Suprapubic skin (tissue), 4 donors: ENCODE data around the gene OR5A2. TPM values are rescaled to one million over a fixed set of nuclear protein-coding genes. Genes with fewer than 3 reads are reported as not detected.
"Not testable (repeated sequence)": the region's sequence is repeated elsewhere in the genome, so short reads cannot be mapped to it uniquely, and the experiment has no call there.

Experiments
- DNase-seq, 2 donors: peaks; one replicate each; pipeline ENCODE4 v3.0.0-alpha.2; 2019; ENCODE audit warnings: low spot score in 2 of 2
- H3K27ac ChIP-seq: fragments of 200-600 bp; sonication (generic); one replicate; pipeline ENCODE4 v1.5.1; 2019
- H3K27me3 ChIP-seq: fragments of 200-600 bp; sonication (generic); one replicate; pipeline ENCODE4 v1.5.1; 2019
- H3K36me3 ChIP-seq: fragments of 200-600 bp; sonication (generic); one replicate; pipeline ENCODE4 v1.5.1; 2019
- H3K4me1 ChIP-seq: fragments of 200-600 bp; sonication (generic); one replicate; pipeline ENCODE4 v1.5.1; 2019
- H3K4me3 ChIP-seq: fragments of 200-600 bp; sonication (generic); one replicate; pipeline ENCODE4 v1.5.1; 2019; ENCODE audit warnings: mild to moderate bottlenecking
- H3K9me3 ChIP-seq: fragments of 200-600 bp; sonication (generic); one replicate; pipeline ENCODE4 v1.5.1; 2019
- CTCF ChIP-seq, 2 donors: fragments of 200-600 bp in 1 of 2; fragments of 450-650 bp in 1 of 2; sonication (generic) in 1 of 2; IDR thresholded peaks; one replicate each; pipeline ENCODE4 v1.5.1; 2016 to 2019; ENCODE audit warnings: antibody characterized with exemption in 2 of 2, mild to moderate bottlenecking in 1 of 2, moderate library complexity in 1 of 2
- EP300 ChIP-seq: sonication (generic); formaldehyde crosslinking; IDR thresholded peaks from one replicate; pipeline ENCODE4 v1.6.1; 2017; ENCODE audit warnings: antibody characterized with exemption
- POLR2A ChIP-seq, 2 donors: fragments of 450-650 bp; IDR thresholded peaks; one replicate each; pipeline ENCODE4 v1.6.1; 2017; ENCODE audit warnings: antibody characterized with exemption in 2 of 2, mild to moderate bottlenecking in 2 of 2, moderate library complexity in 2 of 2
- POLR2AphosphoS5 ChIP-seq, 3 donors: sonication (generic); formaldehyde crosslinking; IDR thresholded peaks; one replicate each; pipeline ENCODE4 v1.6.1; 2017; ENCODE audit warnings: antibody characterized with exemption in 3 of 3
- WGBS: methylation state at CpG from one replicate; pipeline ENCODE4 v1.1.5; 2018; 5-methylcytosine and 5-hydroxymethylcytosine counted together
- total RNA-seq, 4 donors: library from RNA; depleted of rRNA; stranded (reverse); fragments of >200 nt; gene quantifications; one replicate each; pipeline ENCODE4 v1.1.0, GENCODE V29; 2016

Gene OR5A2
- total RNA-seq, 4 donors from 2014 or later = 0.16 TPM; not detected in 3

DNA sequence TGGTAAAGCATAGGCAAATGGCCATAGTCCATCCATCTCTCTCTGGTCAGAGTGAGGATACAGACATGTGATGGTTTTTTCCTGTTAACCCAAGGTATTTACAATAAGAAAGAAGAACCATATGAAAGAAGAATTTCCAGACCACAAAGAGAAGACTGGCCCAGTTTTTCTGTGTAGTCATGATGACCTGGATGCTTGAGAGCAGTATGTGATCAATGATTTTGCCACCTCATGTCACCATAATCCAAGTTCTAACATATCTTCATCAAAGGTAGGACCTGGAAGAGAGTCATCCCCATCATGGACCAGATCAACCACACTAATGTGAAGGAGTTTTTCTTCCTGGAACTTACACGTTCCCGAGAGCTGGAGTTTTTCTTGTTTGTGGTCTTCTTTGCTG lies 30.4 kb upstream of the OR5A2 start, which contains the start of gene OR4D6:
Gene OR4D6 (plus strand): TSS at position 301 of the 400 bp plus-strand sequence. CDS start 0 bp downstream, at position 301.
- DNase-seq = no peak
- Histone ChIP-seq H3K27ac (no peak within 1 kb of the TSS), H3K9me3 (no peaks in the 10 kb centered on the region), H3K4me1 (no peaks in the 10 kb centered on the region), H3K36me3 (no peaks in the 10 kb centered on the region), H3K4me3 (no peak within 1 kb of the TSS), H3K27me3 (no peaks in the 10 kb centered on the region)
- 87% methylated on average over 2 of the region's 2 CpGs for WGBS
- no peak for TF ChIP-seq POLR2A (IDR thresholded peaks at IDR 0.05)
- TF ChIP-seq EP300 = no peak
- TF ChIP-seq CTCF (IDR thresholded peaks at IDR 0.05) = no peak
- no peak for TF ChIP-seq POLR2AphosphoS5 (IDR thresholded peaks at IDR 0.05)

GRCh38 chr11:59448484-59448883 lies 22.3 kb upstream of the OR5A2 start:
- H3K36me3 ChIP-seq = no peaks in the 10 kb centered on the region
- no peaks in the 10 kb centered on the region for H3K27me3 ChIP-seq
- no peaks in the 10 kb centered on the region for H3K4me1 ChIP-seq
- DNase-seq = no peak
- H3K9me3 ChIP-seq = peaks cover 3% of the 10 kb centered on the region
- H3K27ac ChIP-seq = no peak overlapping the region
- 81% methylated on average over 2 of the region's 2 CpGs for WGBS
- no peak for TF ChIP-seq CTCF (IDR thresholded peaks at IDR 0.05)
- no peak for TF ChIP-seq POLR2A (IDR thresholded peaks at IDR 0.05)
- TF ChIP-seq EP300 = no peak
- TF ChIP-seq POLR2AphosphoS5 (IDR thresholded peaks at IDR 0.05) = no peak
- no peak overlapping the region for H3K4me3 ChIP-seq

DNA sequence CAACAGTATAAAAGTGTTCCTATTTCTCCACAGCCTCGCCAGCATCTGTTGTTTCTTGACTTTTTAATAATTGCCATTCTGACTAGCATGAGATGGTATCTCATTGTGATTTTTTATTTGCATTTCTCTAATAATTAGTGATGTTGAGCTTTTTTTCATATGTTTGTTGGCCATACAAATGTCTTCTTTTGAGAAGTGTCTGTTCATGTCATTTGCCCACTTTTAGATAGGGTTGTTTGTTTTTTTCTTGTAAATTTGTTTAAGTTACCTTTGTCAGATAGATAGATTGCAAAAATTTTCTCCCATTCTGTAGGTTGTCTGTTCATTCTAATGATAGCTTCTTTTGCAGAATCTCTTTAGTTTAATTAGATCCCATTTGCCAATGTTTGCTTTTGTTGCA lies 19.4 kb upstream of the OR5A2 start:
- not testable (repeated sequence) for DNase-seq, H3K27me3 ChIP-seq, H3K36me3 ChIP-seq, H3K4me1 ChIP-seq, H3K4me3 ChIP-seq, H3K27ac ChIP-seq, H3K9me3 ChIP-seq
- WGBS = 81% methylated on average over 1 of the region's 1 CpG

- no peaks in the 10 kb centered on the region for H3K27me3 ChIP-seq
- no peaks in the 10 kb centered on the region for H3K36me3 ChIP-seq
- no peak overlapping the region for H3K27ac ChIP-seq
- TF ChIP-seq POLR2A (IDR thresholded peaks at IDR 0.05) (no peak), POLR2AphosphoS5 (IDR thresholded peaks at IDR 0.05) (no peak), CTCF (IDR thresholded peaks at IDR 0.05) (no peak), EP300 (no peak)
- no peaks in the 10 kb centered on the region for H3K4me1 ChIP-seq
- H3K4me3 ChIP-seq = no peak overlapping the region
- WGBS = 72% methylated on average over 7 of the region's 7 CpGs
- DNase-seq = no peak
- no peaks in the 10 kb centered on the region for H3K9me3 ChIP-seq
Observed at GRCh38 chr11:59437770-59438169, 11.6 kb upstream of the OR5A2 start.

GRCh38 chr11:59436169-59436568 lies 10.0 kb upstream of the OR5A2 start, which contains the start of gene OR5A1:
Gene OR5A1, plus strand, starts transcription at chr11:59436469. Its CDS starts 6,700 bp downstream, at chr11:59443169.
- no peak for TF ChIP-seq POLR2A (IDR thresholded peaks at IDR 0.05)
- TF ChIP-seq EP300 = no peak
- TF ChIP-seq CTCF (IDR thresholded peaks at IDR 0.05) = no peak
- TF ChIP-seq POLR2AphosphoS5 (IDR thresholded peaks at IDR 0.05) = no peak
- WGBS = 46% methylated on average over 3 of the region's 3 CpGs
- Histone ChIP-seq H3K36me3 (no peaks in the 10 kb centered on the region), H3K27ac (no peak within 1 kb of the TSS), H3K4me3 (no peak within 1 kb of the TSS), H3K27me3 (no peaks in the 10 kb centered on the region), H3K9me3 (no peaks in the 10 kb centered on the region), H3K4me1 (no peaks in the 10 kb centered on the region)
- no peak for DNase-seq

DNA sequence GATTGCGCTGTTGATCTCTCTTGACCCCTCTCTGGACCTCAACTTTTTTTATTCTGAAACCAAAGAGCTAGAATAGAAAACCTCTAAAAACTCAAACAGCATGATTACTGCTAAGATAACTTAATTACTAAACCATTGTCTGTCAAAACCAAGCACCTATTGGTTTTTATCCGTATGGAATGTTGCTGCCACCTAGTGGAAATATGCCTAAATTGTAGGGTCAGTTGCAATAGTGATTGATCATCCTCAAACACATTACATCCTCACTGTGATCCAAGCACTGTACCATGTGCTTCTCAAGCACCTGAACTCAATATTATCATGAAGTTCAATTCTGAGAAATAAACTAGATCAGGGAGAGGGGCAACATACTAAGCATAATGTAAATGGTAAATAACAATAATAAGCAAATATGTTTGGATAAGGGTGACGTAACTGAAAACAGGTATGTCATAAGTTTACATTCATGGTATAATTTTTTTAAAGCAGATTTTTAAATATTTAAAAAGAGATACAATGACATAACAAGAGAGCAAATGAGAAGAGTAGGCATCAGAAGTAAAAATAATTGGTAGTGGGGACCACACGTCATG lies 3.8 kb upstream of the OR5A2 start:
- no peak overlapping the region for H3K4me3 ChIP-seq
- H3K27me3 ChIP-seq = no peaks in the 10 kb centered on the region
- TF ChIP-seq CTCF (IDR thresholded peaks at IDR 0.05) (peak in 1 of 2 donors; percentile 43), POLR2A (IDR thresholded peaks at IDR 0.05) (no peak)
- WGBS = 69% methylated on average over 4 of the region's 4 CpGs
- no peaks in the 10 kb centered on the region for H3K36me3 ChIP-seq
- no peaks in the 10 kb centered on the region for H3K4me1 ChIP-seq
- H3K27ac ChIP-seq = no peak overlapping the region
- no peaks in the 10 kb centered on the region for H3K9me3 ChIP-seq
- DNase-seq = no peak
